A673 (cell line): ENCODE measurements around the gene PNPLA1. TPM values are rescaled to one million over a fixed set of nuclear protein-coding genes. Genes with fewer than 3 reads are reported as not detected.

Experiments used
- BruUV-seq: library from RNA; stranded (reverse); fragments of 400-500 nt; replicated peaks from 2 replicates; lab custom pipeline; 2021; lab: Mats Ljungman, UMichigan
- CTCF ChIA-PET: fragments of 300-600 bp; sonication (Branson Sonifier 250); formaldehyde crosslinking; loops from one replicate; lab custom pipeline; 2022; ENCODE audit warnings: antibody characterized with exemption; lab: Charles Lee
- POLR2A ChIA-PET: fragments of 300-600 bp; sonication (Branson Sonifier 250); formaldehyde crosslinking; loops from one replicate; lab custom pipeline; 2022; ENCODE audit warnings: antibody characterized with exemption; ENCODE audit not compliant: low non-redundant PET; lab: Charles Lee
- DNase-seq: peaks from one replicate; pipeline ENCODE4 v3.0.0-alpha.2; 2015; ENCODE audit warnings: low spot score
- H3K27ac ChIP-seq: fragments of 200-600 bp; sonication (generic); 2 replicates; pipeline ENCODE4 v1.5.1; 2016; ENCODE audit warnings: mixed run types, low read depth, mild to moderate bottlenecking, mixed read lengths, antibody characterized with exemption, low read length; ENCODE audit not compliant: poor library complexity, severe bottlenecking
- H3K27me3 ChIP-seq: fragments of 200-600 bp; sonication (generic); replicated peaks from 2 replicates; pipeline ENCODE4 v1.6.1; 2017; ENCODE audit warnings: mixed run types, low read depth, mild to moderate bottlenecking, mixed read lengths, antibody characterized with exemption, low read length; ENCODE audit not compliant: insufficient read depth, poor library complexity
- H3K36me3 ChIP-seq: fragments of 200-600 bp; sonication (generic); 2 replicates; pipeline ENCODE4 v1.6.1; 2016; ENCODE audit warnings: mixed run types, mild to moderate bottlenecking, mixed read lengths, antibody characterized with exemption, low read length; ENCODE audit not compliant: insufficient read depth, poor library complexity, severe bottlenecking
- H3K4me1 ChIP-seq: fragments of 200-600 bp; sonication (generic); 2 replicates; pipeline ENCODE4 v1.6.1; 2017; ENCODE audit warnings: mixed run types, mild to moderate bottlenecking, mixed read lengths, antibody characterized with exemption, low read length; ENCODE audit not compliant: insufficient read depth, poor library complexity, severe bottlenecking
- H3K4me3 ChIP-seq: fragments of 200-600 bp; sonication (generic); 2 replicates; pipeline ENCODE4 v1.5.1; 2016; ENCODE audit warnings: low read depth, mixed run types, mild to moderate bottlenecking, mixed read lengths, low read length; ENCODE audit not compliant: poor library complexity, severe bottlenecking
- H3K9me3 ChIP-seq: fragments of 200-600 bp; sonication (generic); 2 replicates; pipeline ENCODE4 v1.6.1; 2016; ENCODE audit warnings: mixed run types, low read depth, mild to moderate bottlenecking, mixed read lengths, antibody characterized with exemption, low read length; ENCODE audit not compliant: poor library complexity, severe bottlenecking
- CTCF ChIP-seq: fragments of 300-800, 200-600 bp; sonication (generic); conservative IDR thresholded peaks from 2 replicates; pipeline ENCODE4 v1.5.1; 2017; ENCODE audit warnings: low read depth, mild to moderate bottlenecking, antibody characterized with exemption, low read length, moderate library complexity, mixed read lengths
- EZH2 ChIP-seq: fragments of 200-600 bp; sonication (generic); IDR thresholded peaks from 2 replicates; pipeline ENCODE4 v1.6.1; 2017; ENCODE audit warnings: borderline replicate concordance, low read depth, mild to moderate bottlenecking, mixed read lengths, antibody characterized with exemption, low read length; ENCODE audit not compliant: poor library complexity, severe bottlenecking
- intact Hi-C: fragments of 100-400 bp; cut with micrococcal nuclease; formaldehyde crosslinking; loops from one replicate; pipeline ENCODE4 v1.10.0; 2022; ENCODE audit not compliant: unreplicated experiment
- total RNA-seq: library from RNA; stranded (reverse); gene quantifications from 2 replicates; pipeline ENCODE4 v1.2.3, GENCODE V29; 2021

PNPLA1 gene
- total RNA-seq, 1 experiment from 2014 or later, result 0.26 TPM

GRCh38 chr6:36298027-36298426 lies 28.2 kb downstream of the PNPLA1 start:
- TF ChIP-seq EZH2 (no peak), CTCF (no peak)
- ChIA-PET POLR2A (no interaction called here), CTCF (no interaction called here)
- Histone ChIP-seq H3K27me3 (no peaks in the 10 kb centered on the region), H3K27ac (no peak overlapping the region), H3K36me3 (no peaks in the 10 kb centered on the region), H3K4me1 (no peaks in the 10 kb centered on the region), H3K9me3 (no peaks in the 10 kb centered on the region), H3K4me3 (no peak overlapping the region)
- BruUV-seq, result no TSS peak
- no peak for DNase-seq
- intact Hi-C loops, result no loop called here

DNA sequence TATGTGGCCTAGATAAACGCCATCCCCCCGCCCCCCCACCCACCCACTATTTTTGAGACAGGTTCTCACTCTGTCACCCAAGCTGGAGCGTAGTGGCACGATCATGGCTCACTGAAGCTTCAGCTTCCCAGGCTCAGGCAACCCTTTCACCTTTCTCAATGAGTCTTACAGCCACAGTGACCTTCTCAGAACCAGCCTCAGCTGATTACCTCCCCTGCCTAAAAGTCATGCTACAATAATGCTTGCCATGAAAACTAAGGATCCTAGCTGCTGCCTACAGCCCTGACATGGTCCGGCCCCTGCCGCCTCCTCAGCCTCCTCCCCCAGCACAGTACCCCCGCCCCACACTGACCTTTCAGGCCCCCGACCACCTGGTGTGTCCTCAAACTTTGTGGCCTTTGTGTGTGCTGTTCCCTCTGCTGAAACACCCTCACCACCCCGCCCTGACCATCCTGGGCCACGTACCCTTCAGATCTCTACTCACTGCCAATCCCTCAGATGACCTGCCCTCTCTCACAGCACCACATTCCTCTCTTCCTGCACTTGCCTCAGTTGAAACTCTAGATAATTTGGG lies 31.3 kb downstream of the PNPLA1 start:
- Histone ChIP-seq H3K27me3 (no peaks in the 10 kb centered on the region), H3K36me3 (no peaks in the 10 kb centered on the region), H3K9me3 (no peaks in the 10 kb centered on the region), H3K4me3 (no peak overlapping the region), H3K4me1 (no peaks in the 10 kb centered on the region), H3K27ac (no peak overlapping the region)
- DNase-seq, result no peak
- ChIA-PET POLR2A (no interaction called here), CTCF (interaction anchor here (0.6 kb wide), 1 partner anchor 115 kb away, joined by 7 read pairs; no protein-coding TSS in a partner anchor)
- TF ChIP-seq EZH2, result no peak
- no peak for TF ChIP-seq CTCF
- no TSS peak for BruUV-seq
- intact Hi-C loops, result no loop called here

GRCh38 chr6:36301781-36302180 lies 31.9 kb downstream of the PNPLA1 start:
- no peaks in the 10 kb centered on the region for H3K9me3 ChIP-seq
- TF ChIP-seq EZH2 (no peak), CTCF (no peak)
- H3K4me3 ChIP-seq, result no peak overlapping the region
- POLR2A ChIA-PET, result no interaction called here
- intact Hi-C loops, result loop anchor here (1.0 kb wide), 1 partner anchor 59 kb away; no protein-coding TSS in a partner anchor
- H3K36me3 ChIP-seq, result no peaks in the 10 kb centered on the region
- no peak for DNase-seq
- CTCF ChIA-PET, result interaction anchor here (0.5 to 1.5 kb wide), 16 partner anchors 8 to 457 kb away, joined by 3 to 10 read pairs (median 4); no protein-coding TSS in a partner anchor
- H3K4me1 ChIP-seq, result no peaks in the 10 kb centered on the region
- H3K27ac ChIP-seq, result no peak overlapping the region
- no peaks in the 10 kb centered on the region for H3K27me3 ChIP-seq
- BruUV-seq, result no TSS peak
